Effector memory CD8-positive, alpha-beta T cell (primary cell): Measurements from ENCODE around the gene TPST1.
A peak's percentile ranks its signal among the peaks of the same experiment; 100 is the strongest.
"Not testable (repeated sequence)": the region's sequence is repeated elsewhere in the genome, so short reads cannot be mapped to it uniquely, and the experiment has no call there.

Experiments used
- ATAC-seq: fragments of 150-1000 bp; cut with Tn5 transposase; replicated peaks from 2 replicates; pipeline ENCODE4 v1.10.0; 2021; ENCODE audit warnings: mild to moderate bottlenecking, moderate library complexity
- DNase-seq, 3 experiments: peaks; one replicate each; pipeline ENCODE4 v3.0.0; 2021
- H3K27ac Mint-ChIP-seq, 2 donors: one replicate each; pipeline ENCODE4 v1.8.0; 2022; ENCODE audit warnings: mild to moderate bottlenecking in 2 of 2, mixed read lengths in 2 of 2, moderate library complexity in 2 of 2
- H3K27me3 Mint-ChIP-seq, 2 donors: one replicate each; pipeline ENCODE4 v1.8.0; 2022; ENCODE audit warnings: mixed read lengths in 2 of 2
- H3K36me3 Mint-ChIP-seq: one replicate; pipeline ENCODE4 v1.8.0; 2022; ENCODE audit warnings: mild to moderate bottlenecking, moderate library complexity, mixed read lengths; ENCODE audit not compliant: insufficient read depth
- H3K4me1 Mint-ChIP-seq, 2 donors: one replicate each; pipeline ENCODE4 v1.8.0; 2022; ENCODE audit warnings: low read depth in 2 of 2, mixed read lengths in 2 of 2
- H3K4me3 Mint-ChIP-seq, 2 donors: one replicate each; pipeline ENCODE4 v1.8.0; 2022; ENCODE audit warnings: mild to moderate bottlenecking in 2 of 2, mixed read lengths in 2 of 2, moderate library complexity in 2 of 2
- H3K9me3 Mint-ChIP-seq, 2 donors: one replicate each; pipeline ENCODE4 v1.8.0; 2022; ENCODE audit warnings: mixed read lengths in 2 of 2
- total RNA-seq, 9 experiments: gene quantifications; one replicate each; lab custom pipeline; 2026; lab: John Stamatoyannopoulos, UW

TPST1 gene
- total RNA-seq = 0.61 to 2.9 (median 1.2) reads per million in 9 experiments

DNA sequence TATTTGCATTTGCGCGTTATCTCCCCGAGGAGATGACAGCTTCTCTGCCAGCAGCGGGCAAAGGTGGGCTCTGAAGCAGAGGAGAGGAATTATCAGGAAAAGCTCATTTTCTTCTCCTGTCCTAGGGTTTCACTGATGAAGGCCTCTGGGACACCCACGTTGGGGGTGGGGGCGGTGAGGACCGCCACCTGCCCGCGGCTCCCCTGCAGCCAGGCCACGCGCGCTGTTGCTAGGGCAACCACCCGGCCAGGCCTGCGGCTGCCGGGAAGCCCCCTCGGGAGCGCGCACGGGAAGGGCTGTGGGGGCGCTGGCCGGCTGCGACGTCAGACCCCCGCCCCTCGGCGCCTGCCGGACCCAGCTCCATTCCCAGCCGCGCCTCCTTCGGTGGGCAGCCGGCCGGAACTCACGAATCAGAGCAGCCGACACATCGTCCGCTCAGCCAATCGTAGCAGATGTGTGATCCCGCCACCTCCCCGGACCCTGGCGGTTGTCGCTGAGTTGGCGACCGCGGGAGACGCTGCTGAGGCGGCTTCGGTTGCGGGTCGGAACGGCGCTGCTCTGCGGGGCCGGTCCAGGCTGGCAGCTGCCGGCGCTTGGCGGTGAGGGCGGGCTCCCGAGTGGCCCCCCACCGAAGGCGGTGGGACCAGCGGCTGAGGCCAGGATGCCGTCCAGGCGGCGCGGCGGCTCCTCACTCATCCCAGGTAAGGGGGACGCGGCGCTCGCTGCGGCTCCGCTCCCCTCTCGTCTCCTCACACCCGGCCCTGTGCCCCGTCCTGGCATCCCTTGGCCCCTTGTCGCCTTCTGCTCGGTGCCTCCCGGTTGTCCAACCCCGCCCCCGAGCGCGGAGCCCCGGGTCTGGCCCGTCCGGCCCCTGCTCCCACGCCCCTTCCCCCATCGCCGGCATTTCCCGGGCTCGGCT, at the start of gene TPST1:
TPST1 (plus strand) TSS at position 513 of the 919 bp plus-strand sequence. CDS start 35,092 bp downstream, outside the sequence.
- peak within 1 kb of the TSS; percentile 89 for H3K4me3 Mint-ChIP-seq
- no peaks in the 10 kb centered on the region for H3K9me3 Mint-ChIP-seq
- peak; percentile 86 for ATAC-seq
- peaks cover 11 to 28% of the 10 kb centered on the region in 2 donors for H3K27me3 Mint-ChIP-seq
- DNase-seq = peak; percentile 73 to 83 (median 74)
- H3K4me1 Mint-ChIP-seq = peaks cover 22 to 27% of the 10 kb centered on the region in 2 donors
- peak within 1 kb of the TSS; percentile 88 to 92 for H3K27ac Mint-ChIP-seq
- H3K36me3 Mint-ChIP-seq = peaks cover 9% of the 10 kb centered on the region

DNA sequence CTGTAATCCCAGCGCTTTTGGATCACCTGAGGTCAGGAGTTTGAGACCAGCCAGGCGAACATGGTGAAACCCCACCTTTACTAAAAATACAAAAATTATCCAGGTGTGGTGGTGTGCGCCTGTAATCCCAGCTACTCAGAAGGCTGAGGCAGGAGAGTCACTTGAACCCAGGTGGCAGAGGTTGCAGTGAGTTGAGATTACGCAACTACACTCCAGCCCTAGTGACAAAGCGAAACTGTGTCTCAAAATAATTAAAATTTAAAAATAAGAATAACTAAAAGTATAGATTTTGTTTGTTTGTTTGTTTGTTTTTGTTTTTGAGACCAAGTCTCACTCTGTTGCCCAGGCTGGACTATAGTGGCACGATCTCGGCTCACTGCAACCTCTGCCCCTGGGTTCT, 49.1 kb upstream of the TPST1 start:
- not testable (repeated sequence) for H3K27ac Mint-ChIP-seq, H3K4me1 Mint-ChIP-seq, H3K27me3 Mint-ChIP-seq, DNase-seq, H3K9me3 Mint-ChIP-seq, H3K4me3 Mint-ChIP-seq, ATAC-seq
- H3K36me3 Mint-ChIP-seq = peaks cover 67% of the 10 kb centered on the region

- no peak overlapping the region for H3K4me3 Mint-ChIP-seq
- H3K9me3 Mint-ChIP-seq = no peaks in the 10 kb centered on the region
- no peak for ATAC-seq
- peaks cover 0 to 1% of the 10 kb centered on the region in 2 donors for H3K4me1 Mint-ChIP-seq
- DNase-seq = no peak
- H3K27ac Mint-ChIP-seq = no peak overlapping the region
- H3K36me3 Mint-ChIP-seq = peaks cover 65% of the 10 kb centered on the region
- no peaks in the 10 kb centered on the region for H3K27me3 Mint-ChIP-seq
Measured at GRCh38 chr7:66157060-66157459, 48.1 kb upstream of the TPST1 start.

- Mint-ChIP-seq H3K4me1 (no peaks in the 10 kb centered on the region), H3K36me3 (peaks cover 22% of the 10 kb centered on the region), H3K9me3 (no peaks in the 10 kb centered on the region), H3K4me3 (no peak overlapping the region), H3K27me3 (no peaks in the 10 kb centered on the region), H3K27ac (no peak overlapping the region)
- ATAC-seq (no peak), DNase-seq (no peak)
Measured at GRCh38 chr7:66162622-66163021, 42.5 kb upstream of the TPST1 start.

DNA sequence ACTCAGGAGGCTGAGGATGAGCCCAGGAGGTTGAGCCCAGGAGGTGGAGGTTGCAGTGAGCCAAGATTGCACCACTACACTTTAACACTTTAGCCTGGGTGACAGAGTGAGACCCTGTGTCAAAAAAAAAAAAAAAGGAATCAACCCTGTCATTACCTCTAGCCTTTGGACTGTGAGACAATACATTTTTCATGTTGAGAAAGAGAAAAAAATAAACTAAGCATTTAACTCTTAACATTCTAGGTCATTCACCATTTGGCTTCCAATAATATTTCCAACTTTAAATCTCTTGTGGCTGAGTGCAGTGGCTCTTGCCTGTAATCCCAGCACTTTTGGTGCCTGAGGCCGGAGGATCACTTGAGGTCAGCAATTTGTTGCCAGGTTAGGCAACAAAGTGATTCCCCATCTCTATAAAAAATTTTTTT, 41.9 kb upstream of the TPST1 start:
- Mint-ChIP-seq H3K4me1 (no peaks in the 10 kb centered on the region), H3K36me3 (peaks cover 22% of the 10 kb centered on the region), H3K4me3 (no peak overlapping the region), H3K27ac (no peak overlapping the region), H3K27me3 (no peaks in the 10 kb centered on the region), H3K9me3 (no peaks in the 10 kb centered on the region)
- DNase-seq = no peak
- no peak for ATAC-seq

DNA sequence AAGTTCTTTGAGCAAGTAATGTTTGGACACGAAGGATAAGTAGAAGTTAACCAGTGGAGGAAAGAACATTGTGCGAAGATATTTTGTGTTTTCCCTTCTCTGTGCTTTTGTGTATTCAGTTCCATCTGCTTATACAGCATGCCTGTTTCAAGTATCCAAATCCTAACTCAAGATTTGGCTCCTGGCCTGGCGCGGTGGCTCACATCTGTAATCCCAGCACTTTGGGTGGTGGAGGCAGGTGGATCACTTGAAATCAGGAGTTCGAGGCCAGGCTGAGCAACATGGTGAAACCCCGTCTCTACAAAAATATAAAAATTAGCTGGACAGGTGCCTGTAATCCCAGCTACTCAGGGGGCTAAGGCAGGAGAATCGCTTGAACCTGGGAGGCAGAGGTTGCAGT, 40.8 kb upstream of the TPST1 start:
- Mint-ChIP-seq H3K4me3 (no peak overlapping the region), H3K36me3 (peaks cover 12% of the 10 kb centered on the region)

GRCh38 chr7:66167773-66168387, 37.3 kb upstream of the TPST1 start:
- DNase-seq (no peak), ATAC-seq (no peak)
- no peaks in the 10 kb centered on the region for H3K9me3 Mint-ChIP-seq
- no peaks in the 10 kb centered on the region for H3K4me1 Mint-ChIP-seq
- H3K27ac Mint-ChIP-seq = no peak overlapping the region
- no peaks in the 10 kb centered on the region for H3K27me3 Mint-ChIP-seq
- H3K4me3 Mint-ChIP-seq = no peak overlapping the region
- peaks cover 3% of the 10 kb centered on the region for H3K36me3 Mint-ChIP-seq

More for the DNA sequence above, 40.8 kb upstream of the TPST1 start:
- Mint-ChIP-seq H3K27me3 (no peaks in the 10 kb centered on the region), H3K4me1 (no peaks in the 10 kb centered on the region), H3K27ac (no peak overlapping the region), H3K9me3 (no peaks in the 10 kb centered on the region)
- ATAC-seq (no peak), DNase-seq (no peak)

DNA sequence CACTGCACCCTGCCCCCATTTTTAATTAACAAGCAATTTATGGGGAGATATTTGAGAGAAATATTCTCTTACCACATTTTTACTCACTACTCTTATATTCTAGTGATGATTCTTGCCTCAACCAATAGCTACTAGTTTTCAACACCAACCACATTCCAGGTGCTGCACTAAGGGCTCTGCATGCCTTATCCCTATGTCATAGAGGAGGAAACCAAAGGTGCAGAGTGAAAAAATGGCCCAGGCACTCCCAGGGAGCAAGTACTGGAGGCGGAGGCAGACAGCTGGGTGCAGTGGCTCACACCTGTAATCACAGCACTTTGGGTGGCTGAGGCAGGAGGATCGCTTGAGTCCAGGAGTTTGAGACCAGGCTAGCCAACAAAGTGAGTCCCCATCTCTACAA, 35.5 kb upstream of the TPST1 start:
- Mint-ChIP-seq H3K27me3 (no peaks in the 10 kb centered on the region), H3K4me3 (no peak overlapping the region), H3K36me3 (peaks cover 3% of the 10 kb centered on the region), H3K27ac (no peak overlapping the region), H3K9me3 (no peaks in the 10 kb centered on the region), H3K4me1 (no peaks in the 10 kb centered on the region)
- no peak for DNase-seq
- ATAC-seq = no peak

- Mint-ChIP-seq H3K9me3 (no peaks in the 10 kb centered on the region), H3K27ac (no peak overlapping the region), H3K4me3 (no peak overlapping the region), H3K27me3 (no peaks in the 10 kb centered on the region), H3K4me1 (no peaks in the 10 kb centered on the region), H3K36me3 (peaks cover 3% of the 10 kb centered on the region)
- DNase-seq (no peak), ATAC-seq (no peak)
Measured at GRCh38 chr7:66170309-66171231, 34.6 kb upstream of the TPST1 start.

- not testable (repeated sequence) for H3K36me3 Mint-ChIP-seq, H3K9me3 Mint-ChIP-seq, ATAC-seq, H3K27me3 Mint-ChIP-seq, H3K27ac Mint-ChIP-seq, H3K4me3 Mint-ChIP-seq, DNase-seq, H3K4me1 Mint-ChIP-seq
Measured at GRCh38 chr7:66172536-66173401, 32.4 kb upstream of the TPST1 start.

DNA sequence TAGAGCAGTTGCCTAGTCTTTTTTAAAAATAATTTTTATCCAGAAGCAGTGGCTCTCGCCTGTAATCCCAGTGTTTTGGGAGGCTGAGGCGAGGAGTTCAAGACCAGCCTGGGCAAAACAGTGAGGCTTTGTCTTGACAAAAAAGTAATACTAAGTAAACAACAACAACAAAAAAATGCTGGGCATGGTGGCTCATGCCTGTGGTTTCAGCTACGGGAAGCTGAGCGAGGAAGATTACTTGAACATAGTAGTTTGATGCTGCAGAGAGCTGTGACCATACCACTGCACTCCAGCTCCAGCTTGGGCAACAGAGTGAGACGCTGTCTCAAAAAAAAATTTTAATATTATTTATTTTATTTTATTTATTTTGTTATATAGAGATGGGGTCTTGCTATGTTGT, 31.3 kb upstream of the TPST1 start:
- Mint-ChIP-seq H3K4me3 (no peak overlapping the region), H3K27ac (no peak overlapping the region), H3K36me3 (peaks cover 3% of the 10 kb centered on the region), H3K9me3 (no peaks in the 10 kb centered on the region), H3K27me3 (no peaks in the 10 kb centered on the region), H3K4me1 (no peaks in the 10 kb centered on the region)
- ATAC-seq = no peak
- DNase-seq = no peak

DNA sequence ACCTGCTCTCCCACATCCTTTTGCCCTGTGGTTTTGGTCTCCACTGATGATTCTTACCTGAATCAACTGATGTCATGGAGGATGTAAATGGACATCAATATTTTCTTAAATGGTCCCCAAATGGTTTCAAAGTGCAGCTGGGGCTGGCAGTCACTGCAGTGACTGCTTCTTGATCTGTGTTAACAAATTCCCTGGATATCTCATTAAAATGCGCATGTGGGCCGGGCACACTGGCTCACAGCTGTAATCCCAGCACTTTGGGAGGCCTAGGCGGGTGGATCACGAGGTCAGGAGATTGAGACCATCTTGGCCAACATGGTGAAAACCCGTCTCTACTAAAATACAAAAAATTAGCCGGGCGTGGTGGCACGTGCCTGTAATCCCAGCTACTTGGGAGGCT, 30.1 kb upstream of the TPST1 start:
- H3K4me1 Mint-ChIP-seq, ATAC-seq, H3K4me3 Mint-ChIP-seq, H3K27me3 Mint-ChIP-seq, H3K27ac Mint-ChIP-seq, H3K36me3 Mint-ChIP-seq, DNase-seq, H3K9me3 Mint-ChIP-seq: not testable (repeated sequence)
